HG03565 (cell line): ENCODE results near the gene SF3B1.
"Not testable (repeated sequence)": the region's sequence is repeated elsewhere in the genome, so short reads cannot be mapped to it uniquely, and the experiment has no call there.

Source experiments
- ATAC-seq: cut with Tn5 transposase; IDR thresholded peaks from one replicate; pipeline ENCODE4 v1.9.1; 2021; ENCODE audit warnings: mild to moderate bottlenecking, moderate library complexity; ENCODE audit not compliant: unreplicated experiment

SF3B1 gene, protein sequence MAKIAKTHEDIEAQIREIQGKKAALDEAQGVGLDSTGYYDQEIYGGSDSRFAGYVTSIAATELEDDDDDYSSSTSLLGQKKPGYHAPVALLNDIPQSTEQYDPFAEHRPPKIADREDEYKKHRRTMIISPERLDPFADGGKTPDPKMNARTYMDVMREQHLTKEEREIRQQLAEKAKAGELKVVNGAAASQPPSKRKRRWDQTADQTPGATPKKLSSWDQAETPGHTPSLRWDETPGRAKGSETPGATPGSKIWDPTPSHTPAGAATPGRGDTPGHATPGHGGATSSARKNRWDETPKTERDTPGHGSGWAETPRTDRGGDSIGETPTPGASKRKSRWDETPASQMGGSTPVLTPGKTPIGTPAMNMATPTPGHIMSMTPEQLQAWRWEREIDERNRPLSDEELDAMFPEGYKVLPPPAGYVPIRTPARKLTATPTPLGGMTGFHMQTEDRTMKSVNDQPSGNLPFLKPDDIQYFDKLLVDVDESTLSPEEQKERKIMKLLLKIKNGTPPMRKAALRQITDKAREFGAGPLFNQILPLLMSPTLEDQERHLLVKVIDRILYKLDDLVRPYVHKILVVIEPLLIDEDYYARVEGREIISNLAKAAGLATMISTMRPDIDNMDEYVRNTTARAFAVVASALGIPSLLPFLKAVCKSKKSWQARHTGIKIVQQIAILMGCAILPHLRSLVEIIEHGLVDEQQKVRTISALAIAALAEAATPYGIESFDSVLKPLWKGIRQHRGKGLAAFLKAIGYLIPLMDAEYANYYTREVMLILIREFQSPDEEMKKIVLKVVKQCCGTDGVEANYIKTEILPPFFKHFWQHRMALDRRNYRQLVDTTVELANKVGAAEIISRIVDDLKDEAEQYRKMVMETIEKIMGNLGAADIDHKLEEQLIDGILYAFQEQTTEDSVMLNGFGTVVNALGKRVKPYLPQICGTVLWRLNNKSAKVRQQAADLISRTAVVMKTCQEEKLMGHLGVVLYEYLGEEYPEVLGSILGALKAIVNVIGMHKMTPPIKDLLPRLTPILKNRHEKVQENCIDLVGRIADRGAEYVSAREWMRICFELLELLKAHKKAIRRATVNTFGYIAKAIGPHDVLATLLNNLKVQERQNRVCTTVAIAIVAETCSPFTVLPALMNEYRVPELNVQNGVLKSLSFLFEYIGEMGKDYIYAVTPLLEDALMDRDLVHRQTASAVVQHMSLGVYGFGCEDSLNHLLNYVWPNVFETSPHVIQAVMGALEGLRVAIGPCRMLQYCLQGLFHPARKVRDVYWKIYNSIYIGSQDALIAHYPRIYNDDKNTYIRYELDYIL

DNA sequence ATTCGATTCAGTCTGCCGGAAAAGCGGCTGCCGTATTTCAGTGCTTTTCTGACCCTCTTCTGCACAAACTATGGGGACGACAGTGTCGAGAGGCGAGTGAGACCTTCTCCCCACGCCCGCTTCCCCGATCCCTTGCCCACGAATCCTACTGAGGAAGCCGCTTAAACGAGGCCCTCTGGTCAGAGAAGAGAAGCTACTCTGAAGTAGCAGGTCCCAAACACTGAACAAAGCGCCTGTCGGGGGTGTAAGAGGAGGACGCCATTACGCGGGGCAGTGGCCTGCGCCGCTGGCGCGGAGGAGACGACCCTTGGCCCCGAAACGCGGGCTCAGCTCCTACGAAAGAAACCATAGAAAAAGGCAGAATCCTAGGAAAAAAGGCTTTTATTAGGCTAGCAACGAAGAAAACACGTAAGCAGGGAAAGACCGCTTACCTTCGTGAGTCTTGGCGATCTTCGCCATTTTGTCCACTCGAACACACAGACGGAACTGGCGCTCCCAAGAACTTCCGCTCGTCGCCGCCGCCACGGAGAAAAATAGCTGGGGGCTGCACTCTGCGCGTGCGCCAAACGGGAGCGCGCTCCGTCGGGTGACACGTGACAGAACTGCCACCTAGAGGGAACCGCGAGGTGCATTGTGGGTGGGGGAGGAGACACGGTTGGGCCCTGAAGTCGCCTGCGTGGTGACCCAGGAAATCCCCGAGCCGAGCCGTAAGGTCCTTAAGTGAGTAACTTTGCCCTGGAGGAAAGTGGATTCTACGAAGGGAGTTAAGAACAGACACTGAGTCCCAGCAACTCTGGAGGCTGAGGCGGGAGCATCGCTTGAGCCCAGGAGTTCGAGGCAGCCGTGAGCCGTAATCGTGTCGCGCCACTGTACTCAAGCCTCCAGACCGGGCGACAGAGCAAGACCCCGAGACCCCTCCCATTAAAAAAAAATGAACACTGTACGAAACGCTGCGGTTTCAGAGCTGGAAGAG lies at the start of gene SF3B1:
SF3B1 (minus strand) TSS at position 488 of the 973 bp plus-strand sequence; CDS start at position 459, 29 bp downstream.
- peak; percentile 91 for ATAC-seq

DNA sequence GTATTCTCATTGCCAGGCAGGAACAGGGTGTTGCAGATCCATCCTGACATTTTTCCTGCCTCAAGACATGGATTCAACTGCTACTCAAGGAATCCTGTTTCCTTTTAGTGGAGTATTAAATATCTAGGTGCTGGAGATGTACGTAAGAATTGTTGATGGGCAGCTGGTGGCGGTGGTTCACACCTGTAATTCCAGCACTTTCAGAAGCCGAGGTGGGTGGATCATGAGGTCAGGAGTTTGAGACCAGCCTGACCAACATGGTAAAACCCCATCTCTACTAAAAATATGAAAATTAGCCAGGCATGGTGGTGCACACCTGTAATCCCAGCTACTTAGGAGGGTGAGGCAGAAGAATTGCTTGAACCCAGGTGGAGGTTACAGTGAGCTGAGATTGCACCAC lies 49.4 kb upstream of the SF3B1 start:
- not testable (repeated sequence) for ATAC-seq

DNA sequence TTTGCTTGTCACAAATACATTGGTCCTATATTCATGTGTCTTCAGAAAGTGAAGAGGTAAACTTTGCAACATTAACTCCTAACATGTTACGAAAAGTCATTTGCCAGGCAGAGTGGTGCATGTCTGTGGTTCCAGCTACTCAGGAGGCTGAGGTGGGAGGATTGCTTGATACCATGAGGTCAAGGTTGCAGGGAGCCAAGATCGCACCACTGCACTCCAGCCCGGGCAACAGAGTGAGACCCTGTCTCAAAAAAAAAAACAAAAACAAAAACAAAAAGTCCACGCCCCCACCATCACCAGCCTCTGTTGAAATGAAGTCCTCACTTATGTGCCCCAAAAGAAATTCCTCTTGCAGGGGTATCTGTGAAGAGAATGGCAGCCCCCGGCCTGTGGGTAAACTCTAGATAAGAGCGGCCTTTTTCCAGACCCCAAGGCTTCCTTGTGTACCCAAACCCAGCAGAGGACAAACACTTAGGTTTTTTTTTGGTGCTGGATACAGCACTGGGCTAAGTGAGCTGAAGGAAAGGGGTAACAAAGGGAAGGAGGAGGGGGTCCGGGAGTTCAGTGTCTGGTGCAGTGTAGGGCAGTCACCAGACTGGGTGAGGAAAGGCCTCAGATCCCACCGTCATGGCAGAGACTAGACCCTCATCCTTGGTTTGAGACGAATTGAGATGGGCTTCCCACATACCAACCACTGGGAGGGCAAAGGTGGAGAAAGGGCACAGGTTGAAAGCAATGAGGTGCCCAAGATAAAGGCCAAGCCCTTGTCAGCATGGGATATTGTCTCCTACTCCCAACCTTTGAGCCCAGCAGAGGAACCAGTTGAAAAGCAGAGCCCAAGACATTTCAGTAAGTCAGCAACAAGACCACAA lies 45.6 kb upstream of the SF3B1 start:
- ATAC-seq: no peak

DNA sequence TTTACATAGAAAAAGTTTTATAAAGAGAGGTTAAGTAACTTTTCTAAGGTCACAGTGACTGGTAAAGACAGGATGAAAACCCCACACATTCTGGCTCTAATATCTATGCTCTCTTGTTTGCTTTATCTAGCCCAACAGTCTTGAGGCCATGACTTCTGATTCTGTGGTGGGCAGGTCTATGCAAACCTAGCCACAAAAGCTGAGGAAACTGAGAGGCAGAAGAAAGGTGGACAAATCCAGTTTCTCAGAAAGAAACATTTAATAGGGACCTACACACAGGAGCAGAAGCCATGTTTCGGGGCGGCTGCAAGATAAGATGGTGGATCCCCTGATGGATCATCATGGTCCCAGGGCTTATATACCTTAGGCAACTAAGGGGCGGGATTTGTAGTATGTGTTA lies 43.0 kb upstream of the SF3B1 start:
- no peak for ATAC-seq

DNA sequence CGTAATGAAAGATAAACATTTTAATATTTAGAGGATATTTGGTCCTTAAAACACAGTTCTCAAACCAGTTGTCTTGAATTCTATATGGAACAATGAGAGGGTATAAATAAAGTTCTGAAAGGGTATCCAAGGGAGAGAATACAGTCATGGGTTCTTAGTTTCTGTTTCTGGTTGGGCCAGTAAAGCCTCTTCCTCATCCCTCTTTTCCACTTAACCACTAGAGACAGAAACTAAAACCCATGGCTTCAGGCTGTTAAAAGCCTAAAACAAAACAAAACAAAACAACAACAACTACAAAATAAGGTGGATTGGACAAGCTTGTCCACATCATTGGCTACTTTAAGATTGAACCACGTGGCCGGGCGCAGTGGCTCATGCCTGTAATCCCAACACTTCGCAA lies 37.3 kb upstream of the SF3B1 start:
- no peak for ATAC-seq

DNA sequence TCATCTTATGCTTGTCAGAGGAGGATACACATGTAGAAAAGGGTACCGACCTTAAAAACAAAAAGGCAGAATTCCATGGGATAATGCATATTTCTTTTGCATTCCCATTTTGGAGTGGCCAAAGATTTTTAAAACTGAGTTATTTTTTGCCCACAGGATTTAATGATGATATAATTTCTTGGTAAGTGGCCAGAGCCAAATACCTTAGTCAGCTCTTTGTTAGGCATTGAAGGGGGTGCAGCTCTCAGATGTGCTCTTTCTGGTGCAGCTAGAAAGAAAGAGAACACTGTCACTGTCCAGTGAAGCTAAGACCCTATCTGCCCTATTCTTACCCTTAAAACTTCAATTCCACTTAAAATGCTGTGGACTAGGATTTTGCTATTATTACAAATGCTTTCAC lies 29.3 kb upstream of the SF3B1 start:
- no peak for ATAC-seq

DNA sequence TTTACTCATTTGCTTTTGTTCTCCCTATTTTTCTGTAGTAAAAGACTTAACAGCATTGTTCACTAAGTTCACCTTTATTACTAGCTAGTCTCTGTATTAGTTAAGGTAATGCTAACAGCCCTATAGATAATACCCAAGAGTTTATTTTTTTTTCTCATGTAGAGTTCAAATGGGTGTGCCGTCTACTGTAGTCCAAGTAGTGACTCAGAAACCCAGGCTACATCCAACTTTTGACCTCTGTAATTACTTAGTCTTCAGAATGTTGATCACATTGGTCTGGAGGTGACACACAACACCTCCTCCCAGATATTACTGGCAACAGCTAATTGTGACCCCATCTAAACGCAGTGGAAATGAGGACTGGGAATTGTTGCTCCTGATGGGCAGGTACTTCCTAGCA lies 26.2 kb upstream of the SF3B1 start:
- ATAC-seq: no peak

DNA sequence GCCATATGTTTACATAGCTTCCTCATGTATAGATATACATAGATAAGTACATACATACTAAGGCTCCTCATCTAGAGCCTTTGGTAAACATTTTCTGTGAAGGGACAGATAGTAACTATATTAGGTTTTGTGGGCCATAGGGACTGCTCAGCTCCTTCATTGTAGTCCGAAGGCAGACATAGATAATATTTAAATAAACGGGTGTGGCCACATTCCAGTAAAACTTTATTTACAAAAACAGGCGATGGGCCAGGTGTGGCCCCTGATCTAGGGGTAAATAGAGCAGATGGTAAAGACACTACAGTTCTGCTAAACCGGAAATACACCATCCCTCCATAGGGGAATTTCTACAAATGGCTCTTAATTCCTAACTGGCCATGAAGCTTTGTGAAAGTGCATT lies 25.8 kb upstream of the SF3B1 start:
- no peak for ATAC-seq

DNA sequence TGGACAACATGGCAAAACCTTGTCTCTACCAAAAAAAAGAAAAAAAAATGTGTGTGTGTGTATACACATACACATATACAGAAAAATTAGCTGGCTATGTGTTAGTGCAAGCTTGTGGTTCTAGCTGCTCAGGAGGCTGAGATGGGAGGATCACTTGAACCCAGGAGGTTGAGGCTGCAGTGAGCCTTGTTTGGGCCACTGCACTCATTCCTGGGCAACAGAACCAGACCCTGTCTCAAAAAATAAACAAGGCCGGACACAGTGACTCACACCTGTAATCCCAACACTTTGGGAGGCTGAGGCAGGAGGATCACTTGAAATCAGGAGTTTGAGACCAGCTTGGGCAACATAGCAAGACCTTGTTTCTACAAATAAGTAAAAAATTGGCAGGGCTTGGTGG lies 20.6 kb upstream of the SF3B1 start:
- ATAC-seq: no peak

DNA sequence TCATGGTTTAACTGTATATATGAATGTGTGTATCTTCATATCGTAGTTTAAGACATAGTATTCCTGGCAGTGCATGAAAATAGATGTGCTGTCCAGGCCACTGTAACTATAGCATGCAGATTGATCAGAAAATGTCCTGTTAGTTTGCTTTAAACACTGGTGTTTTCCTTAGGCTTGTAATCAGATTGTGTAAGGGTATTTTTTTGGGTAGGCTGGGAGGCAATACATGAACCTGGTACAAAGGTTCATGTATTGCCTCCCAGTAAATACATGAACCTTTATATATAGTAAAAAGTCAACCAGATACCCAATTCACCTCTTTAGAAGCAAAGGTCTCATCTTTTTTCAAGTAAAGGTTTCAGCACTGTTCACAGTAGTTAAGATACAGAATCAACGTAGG lies 20.1 kb upstream of the SF3B1 start:
- no peak for ATAC-seq

DNA sequence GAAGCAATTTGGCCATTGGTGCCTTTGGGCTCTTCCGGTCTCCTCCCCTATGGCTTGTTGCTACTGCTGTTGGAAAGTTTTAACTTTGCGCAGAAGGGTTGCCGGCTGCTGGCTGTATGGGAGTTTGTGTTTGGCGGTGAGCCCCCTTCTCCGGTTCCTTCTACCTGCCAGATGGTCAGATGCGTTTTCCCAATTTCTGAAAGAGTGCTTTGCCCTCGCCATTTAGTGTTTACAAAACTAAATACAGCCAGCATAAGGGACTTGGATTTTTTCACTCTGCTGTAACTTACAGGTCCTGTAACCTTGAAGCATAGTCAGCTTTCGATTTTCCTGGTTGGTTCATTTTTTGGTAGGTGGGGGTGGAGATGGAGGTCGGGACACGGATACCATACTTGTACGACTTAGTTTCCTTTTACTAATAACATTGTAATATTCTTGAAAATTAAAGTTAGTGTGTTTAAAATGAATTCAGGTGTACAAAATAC lies 19.1 kb upstream of the SF3B1 start:
- ATAC-seq: peak; percentile 16

DNA sequence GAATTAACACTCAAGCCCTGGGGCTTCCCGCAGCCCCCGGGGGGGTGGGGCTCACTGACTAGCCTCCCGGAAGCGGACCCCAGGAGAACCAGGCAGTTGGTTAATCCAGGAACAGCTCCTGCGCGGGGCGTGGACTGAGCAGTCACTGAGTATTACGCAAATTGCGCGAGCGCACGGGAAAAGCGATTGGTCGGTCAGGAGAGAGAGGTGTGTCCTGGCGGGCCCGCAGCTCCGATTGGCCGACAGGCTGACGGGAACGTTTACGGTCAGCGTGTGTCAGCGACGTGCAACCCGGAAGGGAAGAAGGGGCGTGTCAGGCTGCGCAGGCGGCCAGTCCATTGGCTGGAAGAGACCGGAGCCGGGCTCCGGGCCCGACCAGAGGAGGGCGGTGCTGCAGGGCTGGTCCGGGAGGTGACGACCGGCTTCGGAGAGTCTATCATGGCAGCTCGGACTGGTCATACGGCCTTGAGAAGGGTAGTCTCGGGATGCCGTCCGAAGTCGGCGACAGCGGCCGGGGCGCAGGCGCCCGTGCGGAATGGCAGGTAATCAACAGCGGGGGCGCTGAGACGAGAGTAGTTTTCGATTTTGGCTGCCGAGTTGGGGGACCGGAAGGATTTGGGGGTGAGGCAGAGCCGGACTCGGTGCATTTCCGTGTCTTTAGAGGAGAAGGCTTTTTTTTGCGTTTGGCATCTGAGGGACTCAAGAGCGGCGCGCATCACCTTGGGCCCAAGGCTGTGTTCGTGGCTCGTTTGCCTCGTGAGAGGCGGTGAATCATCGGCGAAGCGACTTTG lies 18.5 kb upstream of the SF3B1 start, which contains the start of gene COQ10B:
COQ10B (plus strand) TSS at position 430 of the 791 bp plus-strand sequence; CDS start at position 439, 9 bp downstream.
- ATAC-seq: peak; percentile 92

DNA sequence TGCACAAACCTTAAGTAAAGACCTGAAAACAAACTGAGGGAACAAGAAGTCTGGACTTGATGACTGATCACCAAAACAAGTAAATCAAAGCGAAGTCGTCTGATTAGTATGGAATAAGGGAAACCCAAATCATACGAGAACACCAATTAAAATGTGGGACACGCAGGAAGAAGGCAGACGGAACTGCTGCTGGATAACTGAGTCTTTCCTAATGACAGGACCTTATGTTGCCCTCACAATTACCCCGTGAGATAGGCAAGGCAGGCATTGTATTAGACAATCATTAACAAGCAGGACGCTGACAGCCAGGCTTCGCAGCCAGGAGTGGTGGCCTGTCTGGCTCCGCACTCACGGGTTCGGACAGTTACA lies 17.9 kb upstream of the SF3B1 start:
- no peak for ATAC-seq

DNA sequence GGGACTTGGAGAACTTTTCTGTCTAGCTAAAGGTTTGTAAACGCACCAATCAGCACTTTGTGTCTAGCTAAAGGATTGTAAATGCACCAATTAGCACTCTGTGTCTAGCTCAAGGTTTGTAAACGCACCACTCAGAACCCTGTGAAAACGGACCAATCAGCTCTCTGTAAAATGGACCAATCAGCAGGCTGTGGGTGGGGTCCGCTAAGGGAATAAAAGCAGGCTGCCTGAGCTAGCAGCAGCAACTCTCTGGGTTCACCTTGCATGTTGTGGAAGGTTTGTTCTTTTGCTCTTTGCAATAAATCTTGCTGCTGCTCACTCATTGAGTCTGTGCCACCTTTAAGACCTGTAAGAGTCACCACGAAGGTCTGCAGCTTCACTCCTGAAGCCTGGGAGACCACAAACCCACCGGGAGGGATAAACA lies 16.1 kb upstream of the SF3B1 start:
- ATAC-seq: not testable (repeated sequence)

DNA sequence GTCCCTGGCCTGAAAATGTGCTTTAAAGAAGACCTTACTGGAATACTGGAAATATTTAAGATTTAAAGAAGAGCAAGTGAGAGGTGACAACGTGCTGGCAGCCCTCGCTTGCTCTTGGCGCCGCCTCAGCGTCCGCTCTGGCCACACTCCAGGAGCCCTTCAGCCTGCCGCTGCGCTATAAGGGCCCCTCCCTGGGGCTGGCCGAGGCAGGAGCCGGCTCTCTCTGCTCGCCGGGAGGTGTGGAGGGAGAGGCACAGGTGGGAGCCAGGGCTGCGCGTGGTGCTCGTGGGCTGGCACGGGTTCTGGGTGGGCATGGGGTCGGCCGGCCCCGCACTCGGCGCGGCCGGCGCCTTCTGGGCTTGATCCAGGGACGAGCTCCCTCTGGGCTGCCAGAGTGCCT lies 15.6 kb upstream of the SF3B1 start:
- no peak for ATAC-seq

DNA sequence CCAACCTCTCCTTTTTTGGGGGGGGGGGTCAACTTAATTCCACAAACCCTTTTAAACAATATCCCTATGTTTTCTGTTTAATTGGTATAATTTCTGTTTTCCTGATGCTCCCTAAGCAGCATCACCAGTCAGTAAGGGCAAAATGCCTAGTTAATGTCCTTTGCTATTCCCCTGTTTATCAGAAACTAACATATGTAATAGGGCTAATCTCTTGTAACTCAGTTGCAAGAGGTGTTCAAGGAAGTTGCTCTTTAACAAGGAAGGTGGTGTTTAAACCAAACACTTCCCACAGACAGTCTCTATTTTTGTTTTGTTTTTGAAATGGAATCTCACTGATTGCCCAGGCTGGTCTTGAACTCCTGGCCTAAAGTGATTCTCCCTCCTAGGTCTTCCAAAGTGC lies 12.0 kb upstream of the SF3B1 start:
- ATAC-seq: no peak

DNA sequence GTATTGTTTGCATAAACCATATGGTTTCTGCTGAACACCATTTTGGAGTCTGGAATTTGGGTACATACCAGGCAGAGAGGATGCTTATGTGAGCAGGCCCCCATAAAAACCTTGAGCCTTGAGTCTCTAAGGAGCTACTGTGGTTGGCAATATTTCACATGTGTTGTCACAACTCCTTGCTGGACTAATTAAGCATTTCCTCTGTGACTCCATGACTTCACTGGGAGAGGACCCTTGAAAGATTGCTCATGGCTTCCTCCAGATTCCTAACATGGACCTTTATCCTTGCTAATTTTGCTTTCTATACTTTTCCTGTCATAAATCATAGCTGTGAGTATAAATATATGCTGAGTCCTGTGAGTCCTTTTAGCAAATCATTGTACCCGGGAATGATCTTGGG lies 10.9 kb upstream of the SF3B1 start:
- ATAC-seq: no peak

DNA sequence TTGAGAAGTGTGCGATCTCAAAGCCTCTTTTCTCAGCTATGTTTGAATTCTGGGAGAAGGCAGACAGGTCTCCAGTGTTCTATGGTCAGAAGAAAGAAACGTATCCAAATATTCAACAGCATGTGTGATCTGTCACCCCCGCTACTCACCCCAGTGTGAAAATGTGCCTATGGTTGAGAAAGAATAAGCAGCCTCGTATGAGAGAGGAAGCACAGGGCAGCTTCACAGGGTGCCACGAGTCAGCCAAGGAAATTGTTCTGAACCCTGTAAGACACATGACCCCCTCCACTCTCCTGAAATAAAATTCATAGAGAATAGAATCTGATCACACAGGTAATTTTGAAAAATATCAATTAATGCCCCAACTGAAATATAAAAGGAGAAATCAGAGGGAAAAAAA lies 8.0 kb upstream of the SF3B1 start:
- no peak for ATAC-seq
